Activated naive CD8-positive, alpha-beta T cell treated with anti-CD3 and anti-CD28 coated beads, Interleukin-2, amount 10 ng/mL, durations not matched to agents 7 days and 5 days (primary cell): ENCODE measurements around the gene RBBP4. TPM values are rescaled to one million over a fixed set of nuclear protein-coding genes. Genes with fewer than 3 reads are reported as not detected.
A peak's percentile ranks its signal among the peaks of the same experiment; 100 is the strongest.
"Not testable (repeated sequence)": the region's sequence is repeated elsewhere in the genome, so short reads cannot be mapped to it uniquely, and the experiment has no call there.

ENCODE experiments used
- ATAC-seq: fragments of 150-1000 bp; cut with Tn5 transposase; one replicate; pipeline ENCODE4 v1.10.0; 2021; ENCODE audit warnings: low read depth, moderate library complexity
- POLR2A ChIA-PET: fragments of 350-600 bp; sonication (Branson Sonifier 250); formaldehyde crosslinking; loops from one replicate; lab custom pipeline; 2021; ENCODE audit warnings: antibody characterized with exemption; lab: Charles Lee
- DNase-seq: peaks from one replicate; pipeline ENCODE4 v3.0.0; 2021
- H3K27ac Mint-ChIP-seq: one replicate; pipeline ENCODE4 v1.8.0; 2022; ENCODE audit warnings: mild to moderate bottlenecking, mixed read lengths
- H3K27me3 Mint-ChIP-seq: one replicate; pipeline ENCODE4 v1.8.0; 2022; ENCODE audit warnings: mild to moderate bottlenecking, moderate library complexity, mixed read lengths
- H3K36me3 Mint-ChIP-seq: one replicate; pipeline ENCODE4 v1.8.0; 2021; ENCODE audit warnings: mild to moderate bottlenecking, mixed read lengths
- H3K4me1 Mint-ChIP-seq: one replicate; pipeline ENCODE4 v1.8.0; 2021; ENCODE audit warnings: mixed read lengths
- H3K4me3 Mint-ChIP-seq: one replicate; pipeline ENCODE4 v1.8.0; 2022; ENCODE audit warnings: mild to moderate bottlenecking, moderate library complexity, mixed read lengths
- H3K9me3 Mint-ChIP-seq: one replicate; pipeline ENCODE4 v1.8.0; 2021; ENCODE audit warnings: mixed read lengths
- total RNA-seq, 2 experiments: library from RNA; stranded (reverse); gene quantifications; one replicate each; pipeline ENCODE4 v1.2.3, GENCODE V29; 2021

Gene RBBP4
- total RNA-seq, 2 experiments from 2014 or later: 273 to 280 TPM

GRCh38 chr1:32623775-32624174, 27.2 kb upstream of the RBBP4 start:
- peak overlapping the region; percentile 29 for H3K4me3 Mint-ChIP-seq
- peaks cover 30% of the 10 kb centered on the region for H3K4me1 Mint-ChIP-seq
- peak overlapping the region; percentile 57 for H3K27ac Mint-ChIP-seq
- peaks cover 41% of the 10 kb centered on the region for H3K36me3 Mint-ChIP-seq
- ATAC-seq: peak; percentile 41
- POLR2A ChIA-PET: no interaction called here
- H3K27me3 Mint-ChIP-seq: no peaks in the 10 kb centered on the region
- no peak for DNase-seq
- H3K9me3 Mint-ChIP-seq: peaks cover 3% of the 10 kb centered on the region

- Mint-ChIP-seq H3K27ac (no peak overlapping the region), H3K27me3 (no peaks in the 10 kb centered on the region), H3K36me3 (peaks cover 39% of the 10 kb centered on the region), H3K4me3 (no peak overlapping the region), H3K4me1 (peaks cover 27% of the 10 kb centered on the region), H3K9me3 (peaks cover 3% of the 10 kb centered on the region)
- no peak for DNase-seq
- no peak for ATAC-seq
- POLR2A ChIA-PET: interaction anchor here (0.6 to 1.9 kb wide), 2 partner anchors 26 to 45 kb away, joined by 3 to 14 read pairs; partner anchors contain the start of gene RBBP4
Observed at GRCh38 chr1:32626176-32626575, 24.8 kb upstream of the RBBP4 start.

GRCh38 chr1:32627596-32628162, 23.3 kb upstream of the RBBP4 start:
- Mint-ChIP-seq H3K36me3 (peaks cover 32% of the 10 kb centered on the region), H3K4me3 (peak overlapping the region; percentile 56), H3K9me3 (peaks cover 3% of the 10 kb centered on the region), H3K27ac (peak overlapping the region; percentile 81), H3K4me1 (peaks cover 29% of the 10 kb centered on the region), H3K27me3 (no peaks in the 10 kb centered on the region)
- ATAC-seq (peak; percentile 83), DNase-seq (no peak)
- POLR2A ChIA-PET: interaction anchor here (1.9 kb wide), 1 partner anchor 24 kb away, joined by 14 read pairs; the partner anchor contains the start of gene RBBP4

GRCh38 chr1:32630173-32630572, 20.8 kb upstream of the RBBP4 start:
- H3K27ac Mint-ChIP-seq, H3K27me3 Mint-ChIP-seq, H3K4me3 Mint-ChIP-seq, ATAC-seq, DNase-seq, H3K9me3 Mint-ChIP-seq: not testable (repeated sequence)
- POLR2A ChIA-PET: interaction anchor here (1.2 kb wide), 1 partner anchor 21 kb away, joined by 3 read pairs; the partner anchor contains the start of gene RBBP4
- peaks cover 25% of the 10 kb centered on the region for H3K4me1 Mint-ChIP-seq
- H3K36me3 Mint-ChIP-seq: peaks cover 16% of the 10 kb centered on the region

- H3K27me3 Mint-ChIP-seq: no peaks in the 10 kb centered on the region
- H3K36me3 Mint-ChIP-seq: peaks cover 10% of the 10 kb centered on the region
- DNase-seq: no peak
- peaks cover 21% of the 10 kb centered on the region for H3K4me1 Mint-ChIP-seq
- no peak overlapping the region for H3K4me3 Mint-ChIP-seq
- POLR2A ChIA-PET: interaction anchor here (0.5 to 1.4 kb wide), 3 partner anchors 18 to 683 kb away, joined by 3 to 4 read pairs (median 3); partner anchors contain the start of genes RBBP4 and ZBTB8OS
- no peaks in the 10 kb centered on the region for H3K9me3 Mint-ChIP-seq
- H3K27ac Mint-ChIP-seq: no peak overlapping the region
- ATAC-seq: no peak
Observed at GRCh38 chr1:32632829-32633228, 18.2 kb upstream of the RBBP4 start.

GRCh38 chr1:32635508-32636277, 15.3 kb upstream of the RBBP4 start:
- H3K27ac Mint-ChIP-seq: no peak overlapping the region
- peaks cover 20% of the 10 kb centered on the region for H3K4me1 Mint-ChIP-seq
- POLR2A ChIA-PET: interaction anchor here (0.7 to 2.0 kb wide), 2 partner anchors 15 to 23 kb away, joined by 4 to 5 read pairs; partner anchors contain the start of genes RBBP4 and ZBTB8OS
- DNase-seq (no peak), ATAC-seq (no peak)
- H3K36me3 Mint-ChIP-seq: peaks cover 8% of the 10 kb centered on the region
- H3K9me3 Mint-ChIP-seq: no peaks in the 10 kb centered on the region
- H3K27me3 Mint-ChIP-seq: no peaks in the 10 kb centered on the region
- no peak overlapping the region for H3K4me3 Mint-ChIP-seq

GRCh38 chr1:32636914-32637645, 13.9 kb upstream of the RBBP4 start:
- no peak for DNase-seq
- H3K36me3 Mint-ChIP-seq: peaks cover 6% of the 10 kb centered on the region
- no peaks in the 10 kb centered on the region for H3K9me3 Mint-ChIP-seq
- no peaks in the 10 kb centered on the region for H3K27me3 Mint-ChIP-seq
- H3K27ac Mint-ChIP-seq: no peak overlapping the region
- ATAC-seq: no peak
- H3K4me1 Mint-ChIP-seq: peaks cover 20% of the 10 kb centered on the region
- H3K4me3 Mint-ChIP-seq: no peak overlapping the region
- POLR2A ChIA-PET: interaction anchor here (2.0 kb wide), 1 partner anchor 14 kb away, joined by 5 read pairs; the partner anchor contains the start of genes RBBP4 and ZBTB8OS

GRCh38 chr1:32639489-32640075, 11.4 kb upstream of the RBBP4 start:
- H3K9me3 Mint-ChIP-seq: no peaks in the 10 kb centered on the region
- peaks cover 7% of the 10 kb centered on the region for H3K36me3 Mint-ChIP-seq
- POLR2A ChIA-PET: interaction anchor here (1.7 kb wide), 1 partner anchor 11 kb away, joined by 6 read pairs; the partner anchor contains the start of genes RBBP4 and ZBTB8OS
- no peak overlapping the region for H3K27ac Mint-ChIP-seq
- ATAC-seq: no peak
- no peak for DNase-seq
- H3K4me1 Mint-ChIP-seq: peaks cover 8% of the 10 kb centered on the region
- H3K27me3 Mint-ChIP-seq: no peaks in the 10 kb centered on the region
- no peak overlapping the region for H3K4me3 Mint-ChIP-seq

- H3K27ac Mint-ChIP-seq, H3K27me3 Mint-ChIP-seq, H3K4me1 Mint-ChIP-seq, ATAC-seq, H3K36me3 Mint-ChIP-seq, H3K9me3 Mint-ChIP-seq, DNase-seq, H3K4me3 Mint-ChIP-seq: not testable (repeated sequence)
- POLR2A ChIA-PET: interaction anchor here (1.1 kb wide), 1 partner anchor 8 kb away, joined by 3 read pairs; no protein-coding TSS in a partner anchor
Observed at GRCh38 chr1:32642292-32642827, 8.6 kb upstream of the RBBP4 start.

- Mint-ChIP-seq H3K4me1 (peaks cover 14% of the 10 kb centered on the region), H3K27ac (no peak overlapping the region), H3K4me3 (no peak overlapping the region), H3K27me3 (no peaks in the 10 kb centered on the region), H3K36me3 (peaks cover 7% of the 10 kb centered on the region), H3K9me3 (no peaks in the 10 kb centered on the region)
- POLR2A ChIA-PET: no interaction called here
- ATAC-seq (no peak), DNase-seq (no peak)
Observed at GRCh38 chr1:32644426-32644825, 6.6 kb upstream of the RBBP4 start.

GRCh38 chr1:32647308-32648134, 3.5 kb upstream of the RBBP4 start:
- Mint-ChIP-seq H3K4me1 (peaks cover 14% of the 10 kb centered on the region), H3K27me3 (no peaks in the 10 kb centered on the region)
- POLR2A ChIA-PET: no interaction called here

More at GRCh38 chr1:32647308-32648134, 3.5 kb upstream of the RBBP4 start:
- DNase-seq (no peak), ATAC-seq (no peak)
- H3K27ac Mint-ChIP-seq: peak overlapping the region; percentile 67
- H3K36me3 Mint-ChIP-seq: peaks cover 8% of the 10 kb centered on the region
- H3K9me3 Mint-ChIP-seq: no peaks in the 10 kb centered on the region
- peak overlapping the region; percentile 91 for H3K4me3 Mint-ChIP-seq
